AG20443 (cell line): Measurements from ENCODE around the gene CTNND2.

ENCODE experiments used
- DNase-seq: peaks from one replicate; pipeline ENCODE4 v3.0.0; 2012; ENCODE audit warnings: low spot score, mixed read lengths

The CTNND2 gene

DNA sequence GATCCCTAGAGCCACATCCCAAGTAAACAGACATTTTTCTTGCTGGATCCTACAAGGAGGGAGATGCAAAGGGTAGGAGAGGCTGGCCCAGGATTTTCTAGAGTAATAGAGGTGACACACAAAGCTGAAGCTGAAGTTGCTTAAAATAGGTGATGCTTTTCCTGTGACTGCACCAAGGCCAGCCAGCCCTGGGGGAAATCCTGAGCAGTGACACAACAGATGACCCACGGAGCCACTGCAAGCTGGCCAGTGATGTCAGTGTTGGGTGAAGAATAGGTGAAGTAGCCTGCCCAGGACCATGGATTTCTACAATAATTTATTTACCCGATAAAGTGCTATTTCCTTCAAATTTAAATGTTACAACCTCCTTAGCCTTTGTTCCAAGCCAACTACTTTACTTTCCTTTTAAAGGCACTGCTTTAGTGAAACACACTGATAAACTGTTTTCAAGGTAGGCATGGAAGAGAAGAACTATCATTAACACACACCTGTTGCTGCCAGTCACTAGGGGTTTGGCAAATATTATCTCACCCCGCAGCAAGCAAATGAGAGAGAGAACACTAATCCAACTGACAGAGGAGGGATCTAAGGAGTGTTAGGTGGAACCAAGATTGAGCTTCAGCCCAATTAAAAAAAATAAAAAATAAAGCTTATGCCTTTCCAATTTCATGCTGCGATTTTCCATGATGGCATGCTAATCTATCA lies 123.5 kb downstream of the CTNND2 start:
- no peak for DNase-seq

DNA sequence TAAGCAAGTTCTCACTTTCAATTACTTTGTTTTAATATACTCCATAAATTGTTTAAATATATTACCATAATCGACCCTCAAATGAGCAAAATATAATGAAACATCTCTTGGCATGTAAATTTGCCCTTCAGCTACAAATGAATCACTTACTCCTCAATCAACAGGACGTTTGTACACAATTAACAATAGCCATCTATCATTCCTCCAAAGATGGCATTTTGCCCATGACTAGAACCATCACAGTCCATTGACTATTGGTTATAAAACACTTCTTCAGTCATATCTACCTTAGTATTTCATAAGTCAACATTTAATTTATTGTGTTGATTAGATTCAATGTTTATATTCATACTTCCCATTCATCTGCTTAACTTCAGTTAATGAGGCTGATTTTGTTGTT lies 127.2 kb downstream of the CTNND2 start:
- no peak for DNase-seq

- no peak for DNase-seq
Observed at GRCh38 chr5:11770310-11770709, 133.9 kb downstream of the CTNND2 start.

DNA sequence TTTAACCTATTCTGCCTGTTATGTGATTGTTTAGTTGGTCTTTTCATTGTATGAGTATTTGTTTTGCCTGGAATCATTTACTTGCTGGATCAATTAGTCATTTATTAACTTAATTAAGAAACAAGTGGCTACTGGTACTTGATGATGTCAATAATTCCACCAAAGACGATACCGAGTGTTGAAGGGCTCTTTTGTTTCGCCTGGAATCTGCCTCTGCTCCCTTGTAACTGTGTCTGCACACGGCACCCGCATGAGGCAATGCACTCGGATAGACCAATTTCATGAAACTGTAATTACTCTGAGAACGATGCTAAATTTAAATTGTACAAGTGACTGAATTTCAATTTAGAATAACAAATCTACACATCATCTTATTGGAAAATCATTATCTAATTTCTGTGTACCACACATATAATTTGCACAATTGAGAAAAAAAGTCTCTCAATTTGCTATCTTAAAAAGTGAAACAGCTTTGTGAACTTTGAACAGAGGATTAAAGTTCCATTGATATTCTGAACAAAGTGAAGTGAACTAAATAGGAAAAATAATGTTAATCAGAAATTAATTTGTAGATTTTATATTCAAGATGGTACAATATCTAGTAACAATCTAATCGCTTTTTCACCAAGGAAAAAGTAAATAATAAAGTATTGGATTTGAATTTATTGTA lies 143.2 kb downstream of the CTNND2 start:
- no peak for DNase-seq

DNA sequence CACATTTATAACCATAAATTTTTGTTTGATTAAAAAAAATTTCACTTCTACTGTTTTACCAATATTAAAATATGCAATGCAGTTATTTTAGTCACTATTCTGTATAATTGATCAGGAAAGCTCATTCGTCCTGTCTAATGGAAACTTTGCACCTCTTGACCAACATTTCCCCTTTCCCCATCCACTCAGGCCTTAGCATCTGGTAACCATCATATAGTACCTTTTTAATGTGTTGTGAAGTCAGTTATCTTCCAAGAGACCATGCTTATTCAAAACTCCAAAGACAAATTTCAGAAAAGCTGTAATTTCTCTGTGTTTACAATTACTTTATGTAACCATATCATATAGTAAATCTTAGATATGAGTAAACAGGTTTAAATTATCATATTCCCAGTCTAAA lies 145.9 kb downstream of the CTNND2 start:
- no peak for DNase-seq

DNA sequence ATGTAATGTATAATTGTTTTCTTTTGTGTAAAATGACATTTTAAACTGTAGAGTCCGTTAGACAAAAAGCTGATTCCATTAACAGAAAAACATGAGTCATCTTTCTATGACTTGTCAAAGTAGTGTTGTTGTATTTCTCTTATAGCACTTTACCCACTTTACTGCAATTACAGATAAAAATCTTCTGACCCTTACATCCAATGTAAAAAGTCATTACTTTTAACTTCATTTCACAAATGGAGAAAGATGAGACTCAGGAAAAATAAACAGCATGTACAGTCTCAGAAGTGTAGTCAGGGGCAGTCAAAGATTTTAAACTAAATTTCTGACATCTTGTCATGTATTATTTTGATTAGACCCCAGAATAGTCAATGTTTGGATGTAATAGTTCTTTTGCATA lies 146.6 kb downstream of the CTNND2 start:
- DNase-seq = no peak

DNA sequence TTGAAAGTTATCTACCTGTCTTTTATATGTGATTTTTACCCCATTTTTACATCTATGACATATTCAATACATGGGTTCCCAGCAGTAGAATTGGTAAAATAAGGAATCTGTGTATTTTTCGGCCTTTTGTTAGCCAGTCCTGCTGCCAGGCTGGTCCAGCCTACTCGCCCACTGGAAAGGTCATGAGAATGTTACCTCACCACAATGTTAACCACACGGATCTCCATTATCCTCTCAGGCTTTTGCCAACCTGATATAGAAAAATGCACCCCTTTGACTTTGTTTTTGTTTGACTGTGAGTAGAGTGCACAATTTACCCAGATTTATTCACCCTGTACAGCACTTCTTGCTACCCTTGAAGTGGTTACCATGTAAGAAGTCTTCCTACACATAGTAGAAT lies 167.2 kb downstream of the CTNND2 start:
- no peak for DNase-seq

DNA sequence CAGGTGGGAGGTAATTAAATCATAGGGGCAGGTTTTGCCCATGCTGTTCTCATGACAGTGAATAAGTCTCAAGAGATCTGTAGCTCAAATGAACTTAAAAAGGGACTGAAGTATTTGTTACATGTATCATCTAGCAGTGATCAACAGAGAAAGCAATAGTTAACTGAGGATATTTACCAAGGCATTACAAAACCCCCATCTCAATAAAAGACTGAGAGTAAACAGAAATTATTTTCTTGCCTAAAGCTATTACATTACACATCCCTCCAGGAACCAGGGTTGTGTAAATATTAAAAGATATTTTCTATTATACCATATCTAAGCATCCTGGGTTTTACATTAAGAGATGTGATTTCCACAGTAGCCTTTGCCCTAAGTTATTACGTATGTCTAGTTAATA lies 169.9 kb downstream of the CTNND2 start:
- DNase-seq = no peak

DNA sequence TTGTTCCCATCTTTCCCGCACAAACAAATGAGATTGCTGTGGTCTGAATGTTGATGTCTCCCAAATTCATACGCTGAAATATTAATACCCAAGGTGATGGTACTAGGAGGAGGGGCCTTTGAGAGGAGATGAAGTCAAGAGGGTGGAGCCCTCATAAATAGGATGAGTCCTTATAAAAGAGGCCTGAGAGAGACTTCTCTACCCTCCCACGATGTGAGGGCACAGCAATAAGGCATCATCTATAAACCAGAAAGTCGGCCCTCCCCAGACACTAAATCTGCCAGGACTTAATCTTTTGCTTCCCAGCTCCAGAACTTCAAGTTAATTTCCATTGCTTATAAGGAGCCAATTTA lies 170.4 kb downstream of the CTNND2 start:
- DNase-seq = no peak

GRCh38 chr5:11733185-11733839 lies 170.9 kb downstream of the CTNND2 start:
- no peak for DNase-seq

GRCh38 chr5:11724940-11725339 lies 179.3 kb downstream of the CTNND2 start:
- no peak for DNase-seq

- DNase-seq = no peak
Observed at GRCh38 chr5:11719888-11720481, 184.3 kb downstream of the CTNND2 start.

- DNase-seq = no peak
Observed at GRCh38 chr5:11715461-11716196, 188.6 kb downstream of the CTNND2 start.

DNA sequence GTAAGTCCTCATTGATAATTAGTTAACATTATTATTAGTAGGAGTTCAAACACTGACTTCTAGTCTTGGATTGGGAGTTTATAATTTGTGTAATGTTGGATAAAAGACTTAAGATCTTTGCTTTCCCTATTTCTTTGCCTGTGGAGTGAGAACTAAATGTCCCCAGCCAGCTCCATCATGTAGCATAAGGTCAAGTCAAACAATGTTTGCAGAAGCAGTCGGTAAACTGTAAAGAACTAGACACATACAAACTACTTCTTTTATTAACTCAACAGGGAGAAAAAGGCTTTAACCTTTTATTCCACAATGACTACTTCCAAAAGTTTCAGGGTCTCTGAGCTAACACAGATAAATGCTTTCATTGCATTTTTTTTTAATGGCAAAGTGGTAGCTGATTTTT lies 192.3 kb downstream of the CTNND2 start:
- no peak for DNase-seq

GRCh38 chr5:11709021-11709420 lies 195.2 kb downstream of the CTNND2 start:
- DNase-seq = no peak

- no peak for DNase-seq
Observed at GRCh38 chr5:11704916-11705315, 199.3 kb downstream of the CTNND2 start.

DNA sequence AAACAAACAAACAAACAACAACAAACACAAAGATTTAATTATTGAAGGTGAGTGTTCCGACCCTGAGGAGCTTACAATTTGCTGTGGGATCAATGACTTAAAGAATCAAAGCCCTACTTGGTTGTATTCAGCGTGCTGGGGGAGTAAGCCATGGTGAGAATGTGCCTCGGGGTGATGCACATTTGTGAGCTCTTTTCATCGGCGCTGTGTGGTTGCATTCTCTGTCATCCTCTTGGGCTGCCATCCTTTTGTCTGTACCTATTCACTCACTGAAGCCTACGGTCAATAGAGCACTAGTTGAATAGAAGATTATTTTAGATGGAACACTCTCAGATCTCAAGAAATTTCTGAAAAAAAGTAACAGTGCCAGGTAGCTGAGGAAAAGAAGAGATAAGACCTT lies 203.9 kb downstream of the CTNND2 start:
- no peak for DNase-seq

- DNase-seq = no peak
Observed at GRCh38 chr5:11692636-11693035, 211.6 kb downstream of the CTNND2 start.

GRCh38 chr5:11687498-11687897 lies 216.7 kb downstream of the CTNND2 start:
- no peak for DNase-seq

DNA sequence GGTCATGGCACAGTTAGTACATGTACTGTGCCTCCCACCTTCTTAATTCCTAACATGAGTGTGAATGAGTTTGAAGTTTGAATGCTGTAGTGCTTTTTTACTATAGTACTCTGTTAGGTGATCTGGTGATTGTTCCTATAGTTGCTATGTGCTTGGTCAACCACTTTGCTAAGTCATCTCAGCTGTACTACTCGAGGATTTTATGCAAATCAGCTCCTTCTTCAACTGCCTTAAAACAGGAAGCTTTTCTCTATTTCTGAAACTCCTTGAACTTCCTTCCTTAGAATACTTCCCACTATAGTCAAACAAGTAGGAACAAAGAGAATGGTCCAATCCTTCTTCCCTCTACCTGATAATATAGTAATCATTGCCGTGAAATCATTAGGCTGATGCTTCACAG lies 219.6 kb downstream of the CTNND2 start:
- DNase-seq = no peak

DNA sequence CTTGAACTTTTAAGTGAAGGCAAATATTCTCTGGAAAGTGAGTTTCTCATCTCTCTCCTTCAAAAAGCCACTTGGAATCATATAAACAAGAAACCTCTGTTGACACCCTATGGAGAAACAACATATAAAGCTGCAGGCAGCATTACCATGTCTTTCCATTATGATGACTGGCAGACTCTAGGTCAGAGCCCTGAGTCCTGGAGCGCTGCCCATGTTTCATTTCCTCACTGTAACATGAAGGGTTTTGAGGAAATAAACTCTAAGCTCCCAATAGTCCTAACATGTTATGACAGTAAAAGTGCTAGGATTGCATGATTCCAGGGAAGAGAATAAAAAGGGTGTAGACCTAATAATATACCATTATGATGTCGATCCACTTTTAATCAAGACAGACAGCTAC lies 220.6 kb downstream of the CTNND2 start:
- DNase-seq = no peak

DNA sequence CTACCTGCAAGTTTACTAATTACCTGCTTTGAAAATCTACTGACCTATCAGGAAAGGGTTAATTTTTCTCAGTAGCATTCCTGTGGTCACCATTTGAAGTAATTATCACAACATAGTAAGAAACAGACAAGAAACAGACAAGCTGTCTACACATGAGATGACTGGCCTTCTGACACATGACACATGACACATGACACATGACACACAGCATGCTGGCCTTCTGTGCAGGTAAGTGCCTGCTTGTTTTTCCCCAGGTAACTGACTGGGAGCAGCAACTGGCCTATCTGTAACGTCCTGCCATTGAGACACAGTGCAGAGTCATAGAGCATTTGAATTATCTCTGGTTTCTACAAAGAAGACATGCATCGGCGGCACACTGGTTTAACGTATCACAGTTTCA lies 222.4 kb downstream of the CTNND2 start:
- no peak for DNase-seq

DNA sequence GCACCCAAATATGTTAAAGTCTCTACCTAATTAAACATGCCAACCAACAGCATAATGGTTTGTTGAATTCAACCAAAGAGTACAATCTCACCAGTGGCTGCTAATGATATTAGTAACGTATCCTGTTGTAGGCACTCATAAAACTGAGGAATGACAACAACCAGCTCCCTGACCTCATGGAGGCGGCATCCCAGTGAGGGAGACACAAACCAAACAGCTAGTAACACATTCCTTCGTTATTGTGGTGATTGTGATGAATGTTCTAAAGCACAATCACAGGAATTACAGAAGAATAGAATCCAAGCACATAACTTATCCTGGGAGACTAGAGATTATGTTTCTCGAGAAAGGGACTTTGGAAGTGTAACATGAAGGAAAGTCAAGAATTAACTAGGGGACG lies 224.6 kb downstream of the CTNND2 start:
- no peak for DNase-seq
